CD14-positive monocyte (primary cell): Measurements from ENCODE around the gene RBM38. TPM values are rescaled to one million over a fixed set of nuclear protein-coding genes. Genes with fewer than 3 reads are reported as not detected.

ENCODE experiments used
- DNase-seq, 3 donors: peaks; one replicate each; pipeline ENCODE4 v3.0.0-alpha.2; 2011 to 2022
- H2AFZ ChIP-seq: 2 replicates; pipeline ENCODE4 v1.6.0; 2012; ENCODE audit warnings: mild to moderate bottlenecking, low read depth, low read length, inconsistent platforms; ENCODE audit not compliant: insufficient read depth, poor library complexity, severe bottlenecking
- H3K27ac ChIP-seq, 2 donors: 1 replicate in 1 of 2; 2 replicates in 1 of 2; pipeline ENCODE4 v1.5.1; 2012 to 2013; ENCODE audit warnings: low read length in 2 of 2, control low read depth in 1 of 2, inconsistent platforms in 1 of 2, low read depth in 1 of 2, mild to moderate bottlenecking in 1 of 2
- H3K27me3 ChIP-seq, 2 donors: one replicate each; pipeline versions ENCODE4 v1.6.0 to v1.6.1; 2011 to 2013; ENCODE audit warnings: low read length in 2 of 2; ENCODE audit not compliant: control insufficient read depth in 2 of 2, insufficient read depth in 2 of 2
- H3K36me3 ChIP-seq, 2 donors: replicated peaks in 1 of 2; 1 replicate in 1 of 2; 2 replicates in 1 of 2; pipeline versions ENCODE4 v1.5.1 to v1.6.1; 2012 to 2013; ENCODE audit warnings: low read length in 2 of 2, control low read depth in 1 of 2, inconsistent platforms in 1 of 2, mild to moderate bottlenecking in 1 of 2; ENCODE audit not compliant: insufficient read depth in 2 of 2, control insufficient read depth in 1 of 2
- H3K4me1 ChIP-seq, 2 donors: 1 replicate in 1 of 2; 2 replicates in 1 of 2; pipeline versions ENCODE4 v1.5.1 to v1.6.1; 2012 to 2013; ENCODE audit warnings: low read length in 2 of 2, control low read depth in 1 of 2, inconsistent platforms in 1 of 2, mild to moderate bottlenecking in 1 of 2, moderate library complexity in 1 of 2; ENCODE audit not compliant: insufficient read depth in 2 of 2, control insufficient read depth in 1 of 2
- H3K4me2 ChIP-seq: replicated peaks from 2 replicates; pipeline ENCODE3; 2012; ENCODE audit warnings: low read length, moderate library complexity, mild to moderate bottlenecking; ENCODE audit not compliant: poor library complexity, severe bottlenecking; ENCODE audit errors: extremely low read depth
- H3K4me3 ChIP-seq, 3 experiments: fragments of 200-600 bp in 1 of 3; sonication (generic) in 1 of 3; replicated peaks in 1 of 3; 1 replicate in 2 of 3; 2 replicates in 1 of 3; pipeline ENCODE4 v1.5.1; 2011 to 2013; ENCODE audit warnings: low read length in 3 of 3, mild to moderate bottlenecking in 3 of 3, control low read depth in 2 of 3, low read depth in 2 of 3, inconsistent platforms in 1 of 3, moderate library complexity in 1 of 3
- H3K79me2 ChIP-seq: 2 replicates; pipeline ENCODE4 v1.6.0; 2012; ENCODE audit warnings: mild to moderate bottlenecking, control low read depth, inconsistent platforms, low read length, moderate library complexity; ENCODE audit not compliant: insufficient read depth
- H3K9ac ChIP-seq: 2 replicates; pipeline ENCODE4 v1.6.0; 2017; ENCODE audit warnings: low read length, mild to moderate bottlenecking; ENCODE audit not compliant: insufficient read depth, poor library complexity, severe bottlenecking
- H3K9me3 ChIP-seq, 2 donors: replicated peaks in 1 of 2; 1 replicate in 1 of 2; 2 replicates in 1 of 2; pipeline versions ENCODE4 v1.5.1 to v1.6.1; 2012 to 2013; ENCODE audit warnings: low read length in 2 of 2, control low read depth in 1 of 2; ENCODE audit not compliant: control insufficient read depth in 1 of 2, insufficient read depth in 1 of 2
- H4K20me1 ChIP-seq: 2 replicates; pipeline ENCODE4 v1.6.0; 2012; ENCODE audit warnings: mild to moderate bottlenecking, low read length, control low read depth, moderate library complexity; ENCODE audit not compliant: insufficient read depth
- H3K27ac Mint-ChIP-seq, 7 donors: one replicate each; pipeline ENCODE4 v1.8.0; 2020; ENCODE audit warnings: mild to moderate bottlenecking in 7 of 7, mixed read lengths in 7 of 7, moderate library complexity in 6 of 7, inconsistent platforms in 2 of 7
- H3K27me3 Mint-ChIP-seq, 3 donors: one replicate each; pipeline ENCODE4 v1.8.0; 2021 to 2022; ENCODE audit warnings: low read depth in 3 of 3, mild to moderate bottlenecking in 3 of 3, mixed read lengths in 3 of 3, moderate library complexity in 3 of 3, inconsistent platforms in 1 of 3
- H3K36me3 Mint-ChIP-seq, 2 donors: one replicate each; pipeline ENCODE4 v1.8.0; 2020; ENCODE audit warnings: mixed read lengths in 2 of 2, inconsistent platforms in 1 of 2, mild to moderate bottlenecking in 1 of 2
- H3K4me1 Mint-ChIP-seq: one replicate; pipeline ENCODE4 v1.8.0; 2020; ENCODE audit warnings: mild to moderate bottlenecking, mixed read lengths
- H3K4me3 Mint-ChIP-seq, 2 donors: one replicate each; pipeline ENCODE4 v1.8.0; 2020; ENCODE audit warnings: mild to moderate bottlenecking in 2 of 2, mixed read lengths in 2 of 2, moderate library complexity in 1 of 2
- H3K9me3 Mint-ChIP-seq, 7 donors: one replicate each; pipeline ENCODE4 v1.8.0; 2020 to 2022; ENCODE audit warnings: mixed read lengths in 7 of 7, mild to moderate bottlenecking in 6 of 7, moderate library complexity in 6 of 7, inconsistent platforms in 2 of 7
- CTCF ChIP-seq: fragments of 200-600 bp; IDR thresholded peaks from one replicate; pipeline ENCODE4 v1.8.0; 2022; ENCODE audit warnings: antibody characterized with exemption, mild to moderate bottlenecking
- WGBS: methylation state at CpG from one replicate; pipeline ENCODE4 v1.1.5; 2013; ENCODE audit warnings: missing lambda C conversion rate; ENCODE audit not compliant: insufficient coverage; 5-methylcytosine and 5-hydroxymethylcytosine counted together
- intact Hi-C, 2 donors: fragments of 100-400 bp; cut with micrococcal nuclease; formaldehyde crosslinking; loops; one replicate each; pipeline versions ENCODE4 v1.15.0 to v1.15.1; 2023
- polyA plus RNA-seq, 3 donors: library from polyadenylated mRNA; depleted of rRNA in 1 of 3; unstranded in 2 of 3; stranded (reverse) in 1 of 3; fragments of 300-500 nt in 2 of 3; fragments of >200 nt in 1 of 3; fragmentation: Illumina TruSeq in 2 of 3; gene quantifications; 1 replicate in 2 of 3; 2 replicates in 1 of 3; pipeline ENCODE4 v1.2.3, GENCODE V29; 2012 to 2021

Gene RBM38
- polyA plus RNA-seq, 3 donors = 7.5 to 48.3 (median 17.8) TPM

GRCh38 chr20:57438552-57438951 lies 47.4 kb downstream of the RBM38 start:
- Histone ChIP-seq H3K27ac (no peak overlapping the region), H3K4me1 (peaks cover 40 to 54% of the 10 kb centered on the region in 2 donors), H3K4me3 (no peak overlapping the region), H3K9me3 (peaks cover 8 to 11% of the 10 kb centered on the region in 2 donors), H3K27me3 (no peaks in the 10 kb centered on the region), H3K36me3 (no peaks in the 10 kb centered on the region), H2AFZ (no peak overlapping the region), H3K9ac (no peak overlapping the region), H4K20me1 (no peaks in the 10 kb centered on the region), H3K79me2 (no peaks in the 10 kb centered on the region), H3K4me2 (no peak overlapping the region)
- DNase-seq = no peak
- no peak for TF ChIP-seq CTCF
- Mint-ChIP-seq H3K27me3 (no peaks in the 10 kb centered on the region), H3K4me3 (no peak overlapping the region), H3K36me3 (peaks cover 7 to 12% of the 10 kb centered on the region in 2 donors), H3K4me1 (peaks cover 44% of the 10 kb centered on the region), H3K27ac (peak overlapping the region in 1 of 7 donors; percentile 76), H3K9me3 (peaks cover 7 to 16% (median 12%) of the 10 kb centered on the region in 7 donors)
- intact Hi-C loops = loop anchor here in 1 of 2 donors (5.0 kb wide), 1 partner anchor 34 kb away; no protein-coding TSS in a partner anchor
- 86% methylated on average over 5 of the region's 5 CpGs for WGBS

GRCh38 chr20:57439432-57439831 lies 48.2 kb downstream of the RBM38 start:
- Histone ChIP-seq H4K20me1 (no peaks in the 10 kb centered on the region), H2AFZ (no peak overlapping the region), H3K27ac (no peak overlapping the region), H3K27me3 (no peaks in the 10 kb centered on the region), H3K9ac (no peak overlapping the region), H3K4me2 (no peak overlapping the region), H3K4me3 (no peak overlapping the region), H3K79me2 (no peaks in the 10 kb centered on the region), H3K9me3 (peaks cover 8 to 11% of the 10 kb centered on the region in 2 donors), H3K4me1 (peaks cover 31 to 45% of the 10 kb centered on the region in 2 donors), H3K36me3 (no peaks in the 10 kb centered on the region)
- no peak for DNase-seq
- no peak overlapping the region for H3K4me3 Mint-ChIP-seq
- H3K27me3 Mint-ChIP-seq = peaks cover 0 to 3% (median 2%) of the 10 kb centered on the region in 3 donors
- intact Hi-C loops = loop anchor here in 1 of 2 donors (5.0 kb wide), 1 partner anchor 33 kb away; no protein-coding TSS in a partner anchor
- H3K36me3 Mint-ChIP-seq = peaks cover 4 to 12% of the 10 kb centered on the region in 2 donors
- no peak for TF ChIP-seq CTCF
- WGBS = 78% methylated on average over 4 of the region's 6 CpGs
- peaks cover 37% of the 10 kb centered on the region for H3K4me1 Mint-ChIP-seq
- H3K27ac Mint-ChIP-seq = no peak overlapping the region
- H3K9me3 Mint-ChIP-seq = peaks cover 7 to 14% (median 12%) of the 10 kb centered on the region in 7 donors
